Transverse colon (tissue), 3 donors: ENCODE results near the gene PSME3.

ENCODE experiments used
- EP300 ChIP-seq: sonication (generic); formaldehyde crosslinking; IDR thresholded peaks from one replicate; pipeline ENCODE4 v1.6.1; 2017; ENCODE audit warnings: antibody characterized with exemption, low read depth
- POLR2A ChIP-seq: fragments of 450-650 bp; IDR thresholded peaks from one replicate; pipeline ENCODE4 v1.6.1; 2016; ENCODE audit warnings: antibody characterized with exemption, mild to moderate bottlenecking, moderate library complexity
- TF ChIP-seq, protein P1 (sequence below), 5 experiments: fragments of 200-600 bp in 3 of 5; fragments of 450-650 bp in 2 of 5; sonication (generic) in 3 of 5; IDR thresholded peaks; 1 replicate in 2 of 5; 2 replicates in 3 of 5; pipeline ENCODE4 v1.5.1; 2016 to 2017; ENCODE audit warnings: antibody characterized with exemption in 5 of 5, inconsistent platforms in 3 of 5, mild to moderate bottlenecking in 2 of 5, moderate library complexity in 1 of 5

- TF ChIP-seq, protein P1, sequence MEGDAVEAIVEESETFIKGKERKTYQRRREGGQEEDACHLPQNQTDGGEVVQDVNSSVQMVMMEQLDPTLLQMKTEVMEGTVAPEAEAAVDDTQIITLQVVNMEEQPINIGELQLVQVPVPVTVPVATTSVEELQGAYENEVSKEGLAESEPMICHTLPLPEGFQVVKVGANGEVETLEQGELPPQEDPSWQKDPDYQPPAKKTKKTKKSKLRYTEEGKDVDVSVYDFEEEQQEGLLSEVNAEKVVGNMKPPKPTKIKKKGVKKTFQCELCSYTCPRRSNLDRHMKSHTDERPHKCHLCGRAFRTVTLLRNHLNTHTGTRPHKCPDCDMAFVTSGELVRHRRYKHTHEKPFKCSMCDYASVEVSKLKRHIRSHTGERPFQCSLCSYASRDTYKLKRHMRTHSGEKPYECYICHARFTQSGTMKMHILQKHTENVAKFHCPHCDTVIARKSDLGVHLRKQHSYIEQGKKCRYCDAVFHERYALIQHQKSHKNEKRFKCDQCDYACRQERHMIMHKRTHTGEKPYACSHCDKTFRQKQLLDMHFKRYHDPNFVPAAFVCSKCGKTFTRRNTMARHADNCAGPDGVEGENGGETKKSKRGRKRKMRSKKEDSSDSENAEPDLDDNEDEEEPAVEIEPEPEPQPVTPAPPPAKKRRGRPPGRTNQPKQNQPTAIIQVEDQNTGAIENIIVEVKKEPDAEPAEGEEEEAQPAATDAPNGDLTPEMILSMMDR (IDR thresholded peaks at IDR 0.05), result no peak
- TF ChIP-seq POLR2A (no peak), EP300 (no peak)
Observed at GRCh38 chr17:42841975-42842685, 8.9 kb downstream of the PSME3 start.
